Measurements from ENCODE around the gene PRKCE. TPM values are rescaled to one million over a fixed set of nuclear protein-coding genes. Genes with fewer than 3 reads are reported as not detected.

Gene PRKCE
- total and polyA plus RNA-seq, 3 experiments from 2014 or later, result 3.1 to 9.6 (median 7.9) TPM

GRCh38 chr2:45648636-45649035, 2.8 kb upstream of the PRKCE start:
- Mint-ChIP-seq H3K36me3 (peaks cover 0 to 14% (median 0%) of the 10 kb centered on the region in 3 donors), H3K4me1 (peaks cover 25 to 35% (median 28%) of the 10 kb centered on the region in 3 donors), H3K4me3 (peak overlapping the region in 5 of 7 donors; percentile 8 to 92 (median 52)), H3K27ac (peak overlapping the region in 3 of 8 donors; percentile 4 to 45 (median 14)), H3K9me3 (peaks cover 0 to 2% (median 0%) of the 10 kb centered on the region in 5 donors), H3K27me3 (peaks cover 0 to 7% of the 10 kb centered on the region in 2 donors)
- DNase-seq, result no peak
- POLR2A ChIA-PET, result no interaction called here
- Histone ChIP-seq H3K9me3 (ENCODE audit: low read length) (no peaks in the 10 kb centered on the region), H3K36me3 (ENCODE audit: insufficient read depth, low read length) (no peaks in the 10 kb centered on the region), H3K27ac (ENCODE audit: low read depth, low read length) (no peak overlapping the region), H3K4me1 (ENCODE audit: insufficient read depth, low read length) (peaks cover 5% of the 10 kb centered on the region), H3K4me3 (ENCODE audit: low read length) (no peak overlapping the region), H3K27me3 (ENCODE audit: insufficient read depth, low read length, poor library complexity, severe bottlenecking) (peaks cover 4% of the 10 kb centered on the region)
- CTCF ChIA-PET, result no interaction called here

DNA sequence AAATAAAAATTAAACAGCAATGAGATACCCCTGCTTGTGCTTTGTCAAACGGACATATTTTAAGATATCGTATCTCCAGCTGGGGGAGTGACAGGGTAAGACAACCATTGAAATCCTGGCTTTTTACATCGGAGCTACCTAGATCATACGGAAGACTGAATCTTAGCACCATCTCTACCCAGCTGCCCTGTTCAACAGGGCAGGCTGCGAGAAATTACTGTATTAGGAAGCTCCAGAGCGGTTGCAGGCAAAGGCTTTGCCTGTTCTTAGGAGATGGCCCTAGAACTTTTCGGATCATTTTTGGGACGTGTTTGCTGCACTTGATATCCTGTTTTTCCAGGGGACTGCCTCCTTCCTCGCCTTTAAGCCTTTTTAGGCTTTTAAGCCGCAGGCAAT, 2.0 kb upstream of the PRKCE start:
- H3K9me3 ChIP-seq (ENCODE audit: low read length), result no peaks in the 10 kb centered on the region
- ChIA-PET POLR2A (interaction anchor here (0.8 to 1.5 kb wide), 2 partner anchors 129 to 297 kb away, joined by 3 to 4 read pairs; no protein-coding TSS in a partner anchor), CTCF (interaction anchor here (0.5 to 2.3 kb wide), 4 partner anchors 32 to 286 kb away, joined by 3 to 17 read pairs (median 4); partner anchors contain the start of gene SRBD1)
- H3K27me3 ChIP-seq (ENCODE audit: insufficient read depth, low read length, poor library complexity, severe bottlenecking), result no peaks in the 10 kb centered on the region
- Mint-ChIP-seq H3K27ac (peak overlapping the region; percentile 31 to 95 (median 84)), H3K9me3 (peaks cover 0 to 2% (median 0%) of the 10 kb centered on the region in 5 donors), H3K36me3 (peaks cover 0 to 14% (median 0%) of the 10 kb centered on the region in 3 donors), H3K4me3 (peak overlapping the region; percentile 91 to 96 (median 93)), H3K4me1 (peaks cover 32 to 38% (median 36%) of the 10 kb centered on the region in 3 donors), H3K27me3 (peaks cover 0 to 7% of the 10 kb centered on the region in 2 donors)
- no peak for DNase-seq
- no peaks in the 10 kb centered on the region for H3K36me3 ChIP-seq (ENCODE audit: insufficient read depth, low read length)
- peak overlapping the region; percentile 78 for H3K4me3 ChIP-seq (ENCODE audit: low read length)
- no peak overlapping the region for H3K27ac ChIP-seq (ENCODE audit: low read depth, low read length)
- H3K4me1 ChIP-seq (ENCODE audit: insufficient read depth, low read length), result no peaks in the 10 kb centered on the region

DNA sequence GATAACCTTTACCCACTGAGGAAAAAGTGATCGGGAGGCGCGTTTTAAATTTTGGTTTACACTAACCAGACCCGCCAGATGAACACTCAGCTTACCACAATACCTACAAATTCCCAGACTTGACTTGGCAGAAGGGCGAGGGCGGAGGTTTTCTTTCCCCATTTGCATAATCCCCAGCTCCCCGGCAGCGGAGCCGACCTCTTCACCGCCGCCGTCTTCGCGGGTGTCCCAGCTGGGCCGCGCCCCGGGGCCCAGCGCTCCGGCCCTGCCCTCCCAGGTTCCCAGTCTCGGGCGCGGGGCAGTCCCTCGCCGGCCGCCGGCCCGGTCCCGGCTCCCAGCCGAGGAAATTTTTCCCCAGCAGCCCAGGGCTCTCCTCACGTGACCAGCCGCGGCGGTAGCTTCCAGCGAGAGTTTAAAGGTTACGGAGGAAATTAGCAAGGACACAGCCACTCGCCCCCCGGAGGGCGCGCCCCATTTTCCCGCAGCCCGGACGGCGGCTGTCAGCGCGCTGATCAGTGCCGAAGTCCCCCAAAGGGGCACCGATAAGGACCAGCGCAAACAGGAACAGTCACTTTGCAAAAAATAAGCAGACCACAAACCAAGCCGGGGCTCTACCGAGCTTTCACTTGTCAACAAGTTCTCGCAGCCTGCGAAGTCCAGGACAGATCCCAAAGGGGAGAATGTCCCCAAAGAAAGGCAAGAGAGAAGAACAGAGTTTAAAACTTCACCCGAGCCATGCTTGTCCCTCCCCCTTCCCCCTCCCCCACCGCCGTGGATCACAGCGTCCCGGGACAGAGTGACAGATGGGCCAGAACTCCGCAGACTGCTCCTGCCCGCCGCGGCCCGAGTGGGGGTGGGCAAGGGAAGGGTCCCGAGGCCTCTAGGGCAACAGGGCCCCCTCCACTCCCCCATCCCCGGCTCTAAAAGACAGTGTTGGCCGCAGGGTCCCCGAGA, 1.3 kb upstream of the PRKCE start:
- Histone ChIP-seq H3K4me1 (ENCODE audit: insufficient read depth, low read length) (no peaks in the 10 kb centered on the region), H3K27me3 (ENCODE audit: insufficient read depth, low read length, poor library complexity, severe bottlenecking) (no peaks in the 10 kb centered on the region)
- CTCF ChIA-PET, result interaction anchor here (0.5 to 2.3 kb wide), 7 partner anchors 9 to 285 kb away, joined by 3 to 17 read pairs (median 4); partner anchors contain the start of gene SRBD1

DNA sequence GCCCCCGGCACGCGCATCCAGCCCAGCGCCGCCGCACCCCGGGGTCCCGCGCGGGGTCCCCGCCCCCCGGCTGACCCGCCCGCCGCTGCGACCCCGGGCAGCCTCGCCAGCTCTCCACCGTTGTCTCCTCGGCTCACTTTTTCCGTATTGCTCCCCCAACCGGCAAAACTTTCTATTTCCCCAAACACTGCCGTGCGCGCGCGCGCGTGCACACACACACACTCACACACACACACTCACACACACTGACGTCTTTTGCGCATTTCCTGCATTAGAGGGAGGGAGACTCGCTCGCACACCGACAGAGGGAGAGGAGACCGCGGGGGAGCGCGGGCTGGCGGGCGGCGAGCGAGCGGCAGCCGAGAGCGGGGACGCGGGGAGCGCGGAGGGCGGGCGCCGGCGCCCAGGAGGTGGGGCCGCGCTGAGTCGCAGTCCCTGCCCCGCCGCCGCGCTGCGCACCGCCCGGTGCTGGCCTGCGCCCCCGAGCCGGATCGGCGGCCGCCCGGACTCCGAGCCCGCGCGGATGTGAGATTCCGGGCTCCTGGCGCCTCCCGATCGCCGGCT, 542 bp upstream of the PRKCE start:
- Histone ChIP-seq H3K36me3 (ENCODE audit: insufficient read depth, low read length) (no peaks in the 10 kb centered on the region), H3K27ac (ENCODE audit: low read depth, low read length) (peak overlapping the region; percentile 63), H3K27me3 (ENCODE audit: insufficient read depth, low read length, poor library complexity, severe bottlenecking) (no peaks in the 10 kb centered on the region), H3K4me1 (ENCODE audit: insufficient read depth, low read length) (no peaks in the 10 kb centered on the region), H3K4me3 (ENCODE audit: low read length) (peak overlapping the region; percentile 78), H3K9me3 (ENCODE audit: low read length) (no peaks in the 10 kb centered on the region)
- Mint-ChIP-seq H3K4me1 (peaks cover 33 to 43% (median 38%) of the 10 kb centered on the region in 3 donors), H3K27ac (peak overlapping the region; percentile 72 to 97 (median 94)), H3K27me3 (peaks cover 0 to 7% of the 10 kb centered on the region in 2 donors), H3K4me3 (peak overlapping the region; percentile 92 to 96 (median 95)), H3K36me3 (peaks cover 0 to 14% (median 0%) of the 10 kb centered on the region in 3 donors), H3K9me3 (peaks cover 0 to 2% (median 0%) of the 10 kb centered on the region in 5 donors)
- peak; percentile 89 to 97 (median 95) for DNase-seq
- POLR2A ChIA-PET, result interaction anchor here (0.6 to 1.5 kb wide), 6 partner anchors 12 to 1290 kb away, joined by 3 to 6 read pairs (median 4); partner anchors contain the start of genes CAMKMT and PREPL
- CTCF ChIA-PET, result interaction anchor here (1.1 to 2.3 kb wide), 6 partner anchors 8 to 128 kb away, joined by 3 to 17 read pairs (median 4); partner anchors contain the start of gene SRBD1

More for the DNA sequence above, 1.3 kb upstream of the PRKCE start:
- peaks cover 0 to 2% (median 0%) of the 10 kb centered on the region in 5 donors for H3K9me3 Mint-ChIP-seq
- peaks cover 33 to 43% (median 38%) of the 10 kb centered on the region in 3 donors for H3K4me1 Mint-ChIP-seq
- POLR2A ChIA-PET, result interaction anchor here (0.6 to 1.5 kb wide), 9 partner anchors 12 to 1289 kb away, joined by 3 to 6 read pairs (median 3); partner anchors contain the start of genes CAMKMT and PREPL
- H3K4me3 ChIP-seq (ENCODE audit: low read length), result peak overlapping the region; percentile 78
- H3K27ac ChIP-seq (ENCODE audit: low read depth, low read length), result peak overlapping the region; percentile 63
- H3K36me3 ChIP-seq (ENCODE audit: insufficient read depth, low read length), result no peaks in the 10 kb centered on the region
- H3K27ac Mint-ChIP-seq, result peak overlapping the region; percentile 83 to 95 (median 91)
- peaks cover 0 to 14% (median 0%) of the 10 kb centered on the region in 3 donors for H3K36me3 Mint-ChIP-seq
- H3K27me3 Mint-ChIP-seq, result peaks cover 0 to 7% of the 10 kb centered on the region in 2 donors
- no peaks in the 10 kb centered on the region for H3K9me3 ChIP-seq (ENCODE audit: low read length)
- peak in 4 of 5 donors; percentile 10 to 73 (median 44) for DNase-seq
- H3K4me3 Mint-ChIP-seq, result peak overlapping the region; percentile 91 to 96 (median 93)

GRCh38 chr2:45652090-45653031, 886 bp downstream of the PRKCE start:
- H3K27ac Mint-ChIP-seq, result peak overlapping the region; percentile 58 to 97 (median 86)
- ChIA-PET POLR2A (interaction anchor here (1.1 to 1.3 kb wide), 2 partner anchors 41 to 42 kb away, joined by 3 to 9 read pairs; partner anchors contain the start of gene SRBD1), CTCF (interaction anchor here (1.3 to 2.2 kb wide), 2 partner anchors 10 to 13 kb away, joined by 3 to 5 read pairs; no protein-coding TSS in a partner anchor)
- H3K27me3 Mint-ChIP-seq, result peaks cover 0 to 7% of the 10 kb centered on the region in 2 donors
- H3K4me1 Mint-ChIP-seq, result peaks cover 33 to 46% (median 38%) of the 10 kb centered on the region in 3 donors
- peak overlapping the region; percentile 66 for H3K4me3 ChIP-seq (ENCODE audit: low read length)
- no peaks in the 10 kb centered on the region for H3K9me3 ChIP-seq (ENCODE audit: low read length)
- no peaks in the 10 kb centered on the region for H3K27me3 ChIP-seq (ENCODE audit: insufficient read depth, low read length, poor library complexity, severe bottlenecking)
- peak overlapping the region; percentile 85 to 95 (median 91) for H3K4me3 Mint-ChIP-seq
- peak in 4 of 5 donors; percentile 11 to 48 (median 20) for DNase-seq
- H3K9me3 Mint-ChIP-seq, result peaks cover 0 to 2% (median 0%) of the 10 kb centered on the region in 5 donors
- H3K36me3 Mint-ChIP-seq, result peaks cover 0 to 14% (median 0%) of the 10 kb centered on the region in 3 donors
- no peaks in the 10 kb centered on the region for H3K36me3 ChIP-seq (ENCODE audit: insufficient read depth, low read length)
- peak overlapping the region; percentile 62 for H3K27ac ChIP-seq (ENCODE audit: low read depth, low read length)
- H3K4me1 ChIP-seq (ENCODE audit: insufficient read depth, low read length), result no peaks in the 10 kb centered on the region

- H3K27me3 Mint-ChIP-seq, result peaks cover 0 to 7% of the 10 kb centered on the region in 2 donors
- H3K4me3 ChIP-seq (ENCODE audit: low read length), result no peak overlapping the region
- H3K9me3 ChIP-seq (ENCODE audit: low read length), result no peaks in the 10 kb centered on the region
- no peak overlapping the region for H3K27ac ChIP-seq (ENCODE audit: low read depth, low read length)
- H3K4me1 Mint-ChIP-seq, result peaks cover 33 to 50% (median 38%) of the 10 kb centered on the region in 3 donors
- peaks cover 0 to 14% (median 0%) of the 10 kb centered on the region in 3 donors for H3K36me3 Mint-ChIP-seq
- CTCF ChIA-PET, result interaction anchor here (0.6 to 2.2 kb wide), 4 partner anchors 9 to 126 kb away, joined by 3 to 10 read pairs (median 4); no protein-coding TSS in a partner anchor
- DNase-seq, result no peak
- H3K4me1 ChIP-seq (ENCODE audit: insufficient read depth, low read length), result no peaks in the 10 kb centered on the region
- no peaks in the 10 kb centered on the region for H3K27me3 ChIP-seq (ENCODE audit: insufficient read depth, low read length, poor library complexity, severe bottlenecking)
- peak overlapping the region in 3 of 8 donors; percentile 85 to 91 (median 90) for H3K27ac Mint-ChIP-seq
- H3K9me3 Mint-ChIP-seq, result peaks cover 0 to 2% (median 0%) of the 10 kb centered on the region in 5 donors
- POLR2A ChIA-PET, result interaction anchor here (1.1 kb wide), 1 partner anchor 43 kb away, joined by 9 read pairs; no protein-coding TSS in a partner anchor
- H3K36me3 ChIP-seq (ENCODE audit: insufficient read depth, low read length), result no peaks in the 10 kb centered on the region
- peak overlapping the region; percentile 85 to 95 (median 91) for H3K4me3 Mint-ChIP-seq
These were observed 1.8 kb downstream of the PRKCE start for GRCh38 chr2:45653122-45653913.
